ENCODE data around the gene DENND1B. TPM values are rescaled to one million over a fixed set of nuclear protein-coding genes. Genes with fewer than 3 reads are reported as not detected.

DENND1B gene
- polyA plus RNA-seq, 1 experiment, result 5.2 TPM

DNA sequence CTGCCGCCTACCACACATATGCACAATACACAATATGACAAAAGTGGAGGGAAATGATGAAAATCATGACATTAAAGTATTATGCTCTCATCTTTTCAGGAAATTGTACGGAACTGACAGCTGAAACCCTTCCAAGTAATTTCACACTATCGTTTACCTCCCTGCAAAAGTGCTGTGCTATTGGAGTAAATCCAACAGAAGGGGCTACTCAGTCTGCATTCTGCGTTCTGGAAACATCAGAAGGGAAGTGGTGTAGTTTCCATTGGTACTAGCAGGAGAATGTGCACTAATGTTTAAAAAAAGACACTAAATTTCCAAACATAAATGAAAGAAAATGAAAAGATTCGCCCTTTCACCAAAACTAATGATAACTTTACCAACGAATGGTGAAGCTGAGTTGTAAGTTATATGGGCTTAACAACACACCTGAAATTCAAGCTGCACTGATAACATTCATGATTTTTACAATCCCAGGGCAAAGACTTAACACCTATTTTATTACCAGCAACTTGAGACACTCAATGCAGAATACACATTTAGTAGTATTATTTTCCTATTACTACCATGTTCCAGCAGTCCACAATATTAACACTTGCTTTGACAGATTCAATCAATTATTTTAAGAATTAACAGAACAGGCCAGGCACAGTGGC, 3.2 kb downstream of the DENND1B start:
- TF ChIP-seq, protein P1, sequence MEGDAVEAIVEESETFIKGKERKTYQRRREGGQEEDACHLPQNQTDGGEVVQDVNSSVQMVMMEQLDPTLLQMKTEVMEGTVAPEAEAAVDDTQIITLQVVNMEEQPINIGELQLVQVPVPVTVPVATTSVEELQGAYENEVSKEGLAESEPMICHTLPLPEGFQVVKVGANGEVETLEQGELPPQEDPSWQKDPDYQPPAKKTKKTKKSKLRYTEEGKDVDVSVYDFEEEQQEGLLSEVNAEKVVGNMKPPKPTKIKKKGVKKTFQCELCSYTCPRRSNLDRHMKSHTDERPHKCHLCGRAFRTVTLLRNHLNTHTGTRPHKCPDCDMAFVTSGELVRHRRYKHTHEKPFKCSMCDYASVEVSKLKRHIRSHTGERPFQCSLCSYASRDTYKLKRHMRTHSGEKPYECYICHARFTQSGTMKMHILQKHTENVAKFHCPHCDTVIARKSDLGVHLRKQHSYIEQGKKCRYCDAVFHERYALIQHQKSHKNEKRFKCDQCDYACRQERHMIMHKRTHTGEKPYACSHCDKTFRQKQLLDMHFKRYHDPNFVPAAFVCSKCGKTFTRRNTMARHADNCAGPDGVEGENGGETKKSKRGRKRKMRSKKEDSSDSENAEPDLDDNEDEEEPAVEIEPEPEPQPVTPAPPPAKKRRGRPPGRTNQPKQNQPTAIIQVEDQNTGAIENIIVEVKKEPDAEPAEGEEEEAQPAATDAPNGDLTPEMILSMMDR (IDR thresholded peaks at IDR 0.05; ENCODE audit: insufficient read depth, low read depth, low read length), result no peak
- DNase-seq (ENCODE audit: low read depth), result no peak
- Histone ChIP-seq H3K27me3 (ENCODE audit: control insufficient read depth, insufficient read depth, low read length) (no peaks in the 10 kb centered on the region), H3K36me3 (ENCODE audit: control insufficient read depth, insufficient read depth, low read length) (peaks cover 1% of the 10 kb centered on the region; the same call in 1 of the 2 replicates), H3K4me3 (ENCODE audit: low read depth, low read length) (no peak overlapping the region)
- POLR2A ChIA-PET, result no interaction called here
- CTCF ChIA-PET, result no interaction called here

DNA sequence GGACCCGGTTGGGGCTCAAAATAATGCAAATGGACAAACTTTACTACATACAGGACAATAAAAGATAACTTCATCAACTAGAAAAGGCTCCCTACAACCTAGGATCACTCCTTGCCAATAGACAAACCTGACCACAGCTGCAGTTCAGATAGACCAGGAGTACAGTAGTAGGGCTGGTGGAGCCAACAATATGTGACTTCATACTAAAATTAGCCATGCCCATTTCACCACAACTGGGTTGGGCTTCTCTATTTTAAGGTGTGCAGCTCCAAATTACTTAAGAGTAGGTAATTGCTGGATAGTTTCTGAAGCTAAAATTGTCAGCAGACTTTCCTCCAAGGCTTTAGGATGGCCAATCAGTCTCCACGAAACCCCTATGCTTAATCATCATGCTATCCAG, 3.9 kb downstream of the DENND1B start:
- Histone ChIP-seq H3K36me3 (ENCODE audit: control insufficient read depth, insufficient read depth, low read length) (peaks cover 1% of the 10 kb centered on the region; the same call in 1 of the 2 replicates), H3K27me3 (ENCODE audit: control insufficient read depth, insufficient read depth, low read length) (no peaks in the 10 kb centered on the region), H3K4me3 (ENCODE audit: low read depth, low read length) (no peak overlapping the region)
- ChIA-PET CTCF (no interaction called here), POLR2A (no interaction called here)
- TF ChIP-seq, protein P1 (IDR thresholded peaks at IDR 0.05; ENCODE audit: insufficient read depth, low read depth, low read length), result no peak
- DNase-seq (ENCODE audit: low read depth), result no peak

DNA sequence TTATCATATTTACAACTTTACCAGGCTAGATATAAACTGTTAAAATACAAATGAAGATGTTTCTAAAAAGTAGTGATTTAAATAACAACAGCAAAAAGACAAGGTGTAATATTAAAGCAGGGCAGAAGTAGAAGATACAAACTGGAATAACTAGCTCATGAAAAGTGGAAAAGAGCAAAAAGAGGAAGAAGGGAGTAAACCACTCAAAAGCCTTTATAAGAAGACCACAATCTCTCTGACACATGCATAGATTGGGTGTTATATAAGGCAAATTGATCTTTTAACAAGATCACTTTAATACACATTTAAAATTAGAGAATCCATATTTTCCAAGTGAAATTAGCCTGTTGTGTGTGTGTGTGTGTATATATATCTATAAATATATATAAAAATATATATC, 5.0 kb downstream of the DENND1B start:
- peaks cover 1% of the 10 kb centered on the region; the same call in 1 of the 2 replicates for H3K36me3 ChIP-seq (ENCODE audit: control insufficient read depth, insufficient read depth, low read length)
- no peak for DNase-seq (ENCODE audit: low read depth)
- TF ChIP-seq, protein P1 (IDR thresholded peaks at IDR 0.05; ENCODE audit: insufficient read depth, low read depth, low read length), result no peak
- CTCF ChIA-PET, result interaction anchor here (0.6 kb wide), 1 partner anchor 39 kb away, joined by 4 read pairs; no protein-coding TSS in a partner anchor
- POLR2A ChIA-PET, result no interaction called here
- H3K27me3 ChIP-seq (ENCODE audit: control insufficient read depth, insufficient read depth, low read length), result no peaks in the 10 kb centered on the region
- no peak overlapping the region for H3K4me3 ChIP-seq (ENCODE audit: low read depth, low read length)

DNA sequence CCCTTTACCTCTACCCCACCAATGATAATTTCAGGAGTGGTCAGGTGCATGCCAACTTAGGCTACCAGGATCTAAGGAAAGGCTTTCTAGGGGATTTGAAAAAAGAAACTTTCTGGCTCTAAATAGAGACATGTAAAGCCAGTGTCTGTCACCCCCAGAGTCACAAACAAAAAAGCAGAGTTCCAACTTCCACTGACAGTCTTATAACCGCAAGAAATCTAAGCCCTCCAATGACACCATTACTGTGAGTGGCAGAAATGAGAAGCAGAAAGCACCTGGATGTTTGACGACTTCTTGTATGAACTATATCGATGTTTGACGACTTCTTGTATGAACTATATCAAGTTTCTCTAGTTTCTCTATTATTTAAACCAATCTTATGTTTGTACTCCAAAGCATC, 6.0 kb downstream of the DENND1B start:
- no peaks in the 10 kb centered on the region for H3K27me3 ChIP-seq (ENCODE audit: control insufficient read depth, insufficient read depth, low read length)
- peaks cover 1% of the 10 kb centered on the region; the same call in 1 of the 2 replicates for H3K36me3 ChIP-seq (ENCODE audit: control insufficient read depth, insufficient read depth, low read length)
- TF ChIP-seq, protein P1 (IDR thresholded peaks at IDR 0.05; ENCODE audit: insufficient read depth, low read depth, low read length), result no peak
- DNase-seq (ENCODE audit: low read depth), result no peak
- ChIA-PET CTCF (interaction anchor here (0.6 kb wide), 2 partner anchors 38 to 73 kb away, joined by 3 to 4 read pairs; no protein-coding TSS in a partner anchor), POLR2A (no interaction called here)
- H3K4me3 ChIP-seq (ENCODE audit: low read depth, low read length), result no peak overlapping the region

DNA sequence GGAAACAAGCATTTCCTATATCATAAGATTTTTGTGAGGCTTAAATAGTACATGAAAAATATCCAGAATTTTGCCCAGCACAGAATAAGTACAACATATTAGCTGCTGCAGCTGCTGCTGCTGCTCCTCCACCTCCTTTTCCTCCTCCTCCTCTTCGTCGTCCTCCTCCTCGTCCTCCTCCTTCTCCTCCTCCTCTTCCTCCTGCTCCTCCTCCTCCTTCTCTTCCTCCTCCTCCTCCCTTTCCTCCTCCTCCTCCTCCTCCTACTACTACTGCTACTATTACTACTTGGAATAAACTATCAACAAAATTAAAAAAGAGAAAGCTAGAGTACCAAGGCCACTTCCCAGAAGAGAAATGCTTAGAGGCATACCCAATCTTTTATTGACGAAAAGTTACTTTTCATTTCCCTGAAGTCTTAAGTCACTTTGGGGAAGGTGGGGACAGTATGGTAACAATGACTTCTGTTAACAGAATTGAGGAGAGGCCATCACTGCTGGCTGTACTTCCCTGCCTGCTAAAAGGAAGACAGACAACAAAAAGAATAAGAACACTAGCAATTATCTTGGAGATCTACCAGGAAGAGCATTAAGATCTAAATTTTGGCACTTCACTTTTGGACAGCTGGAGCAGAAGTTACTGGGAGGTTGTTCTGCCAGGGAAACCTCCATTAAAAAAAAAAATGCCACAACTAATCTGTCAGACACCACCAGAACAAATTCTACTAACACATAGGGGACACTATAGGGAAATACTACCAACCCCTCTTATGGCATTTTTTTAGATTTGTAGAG, 7.1 kb downstream of the DENND1B start:
- DNase-seq (ENCODE audit: low read depth), result no peak

More for the DNA sequence above, 7.1 kb downstream of the DENND1B start:
- peaks cover 1% of the 10 kb centered on the region; the same call in 1 of the 2 replicates for H3K36me3 ChIP-seq (ENCODE audit: control insufficient read depth, insufficient read depth, low read length)
- ChIA-PET CTCF (no interaction called here), POLR2A (no interaction called here)
- H3K27me3 ChIP-seq (ENCODE audit: control insufficient read depth, insufficient read depth, low read length), result no peaks in the 10 kb centered on the region
- no peak overlapping the region for H3K4me3 ChIP-seq (ENCODE audit: low read depth, low read length)
- TF ChIP-seq, protein P1 (IDR thresholded peaks at IDR 0.05; ENCODE audit: insufficient read depth, low read depth, low read length), result no peak

All from BJ (cell line).